Measurements from ENCODE around the gene MCF2L2.

GRCh38 chr3:183269345-183269744 is 159.1 kb downstream of the MCF2L2 start:
- TF ChIP-seq EZH2 (IDR thresholded peaks at IDR 0.05; ENCODE audit: insufficient read depth, poor library complexity, severe bottlenecking) (no peak), EZH2phosphoT487 (IDR thresholded peaks at IDR 0.05; ENCODE audit: insufficient read depth, low read depth) (no peak)
